Left lobe of liver (tissue), 2 donors: ENCODE measurements around the gene SH3RF3. TPM values are rescaled to one million over a fixed set of nuclear protein-coding genes. Genes with fewer than 3 reads are reported as not detected.

Experiments
- ATAC-seq: fragments of 200-7000 bp; cut with Tn5 transposase; one replicate; pipeline ENCODE4 v1.9.1; 2020; ENCODE audit warnings: mild to moderate bottlenecking, moderate library complexity
- DNase-seq: peaks from one replicate; pipeline ENCODE4 v3.0.0-alpha.2; 2020; ENCODE audit warnings: low spot score
- total RNA-seq: library from RNA; stranded (reverse); gene quantifications from one replicate; pipeline ENCODE4 v1.2.1, GENCODE V29; 2021
- donor health status: DM: no; HTN: no; CAD: no; lungs with moderate emphysema.
- donor health status: DM: no; HTN: yes; CAD: no.

The SH3RF3 gene
- total RNA-seq, 1 donor from 2014 or later = 1.1 TPM

DNA sequence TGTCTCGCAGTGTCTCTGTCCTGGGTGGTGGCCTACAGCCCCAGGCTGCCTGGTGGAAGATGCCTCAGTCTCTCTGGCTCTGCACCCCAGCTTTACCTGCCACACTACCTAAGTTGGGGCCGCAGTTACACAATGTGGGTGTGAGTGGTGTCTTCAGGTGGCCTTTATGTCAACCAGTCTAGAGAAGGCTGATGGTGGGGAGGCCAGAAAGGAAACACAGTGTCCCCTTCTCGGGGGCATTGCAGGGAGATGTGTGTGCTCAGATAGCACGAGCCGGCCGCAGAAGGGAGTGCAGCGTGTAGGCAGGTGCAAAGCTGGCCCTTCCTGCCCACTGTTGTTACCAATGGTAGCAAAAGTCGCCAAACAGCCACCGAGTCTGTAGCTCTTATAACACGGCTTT, 216.1 kb downstream of the SH3RF3 start:
- DNase-seq = no peak
- ATAC-seq = no peak

DNA sequence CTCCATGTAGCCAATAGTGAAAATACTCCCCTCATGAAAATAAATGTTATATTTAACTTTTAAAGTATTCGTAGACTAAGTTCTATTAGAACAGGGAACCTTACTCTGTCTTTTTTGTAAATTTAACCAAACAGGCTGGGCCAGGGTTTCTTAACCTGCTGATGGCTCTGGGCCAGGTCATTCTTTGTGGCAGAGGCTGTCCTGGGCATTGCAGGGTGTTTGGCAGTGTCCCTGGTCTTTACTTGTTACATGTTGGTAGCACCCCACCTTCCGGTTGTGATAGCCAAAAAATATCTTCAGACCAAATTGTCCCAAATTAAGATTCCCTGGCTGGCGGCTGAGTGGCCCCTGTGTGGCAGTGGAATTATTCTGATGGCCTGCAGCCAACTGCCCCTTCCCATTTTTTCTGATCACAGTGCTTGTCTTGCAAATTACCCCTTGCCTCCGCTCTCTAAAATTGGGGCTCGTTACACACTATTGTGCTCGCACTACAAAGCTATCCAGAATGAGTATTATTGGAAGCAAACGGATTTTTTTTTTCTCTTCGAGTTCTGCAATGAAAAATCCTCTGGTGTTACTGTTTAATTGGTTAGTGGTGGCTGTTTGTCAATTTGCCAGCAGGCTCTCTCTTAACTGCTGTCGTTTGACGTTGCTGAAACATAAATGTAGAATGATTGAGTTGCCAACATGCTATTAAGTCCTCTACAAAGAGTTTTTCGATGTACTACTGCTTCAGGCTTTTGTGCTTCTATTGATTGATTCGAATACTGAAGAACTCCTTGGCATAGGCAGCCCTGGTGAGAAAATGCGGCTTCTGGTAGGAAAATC, 216.9 kb downstream of the SH3RF3 start:
- DNase-seq (peak; percentile 73), ATAC-seq (peak; percentile 87)

DNA sequence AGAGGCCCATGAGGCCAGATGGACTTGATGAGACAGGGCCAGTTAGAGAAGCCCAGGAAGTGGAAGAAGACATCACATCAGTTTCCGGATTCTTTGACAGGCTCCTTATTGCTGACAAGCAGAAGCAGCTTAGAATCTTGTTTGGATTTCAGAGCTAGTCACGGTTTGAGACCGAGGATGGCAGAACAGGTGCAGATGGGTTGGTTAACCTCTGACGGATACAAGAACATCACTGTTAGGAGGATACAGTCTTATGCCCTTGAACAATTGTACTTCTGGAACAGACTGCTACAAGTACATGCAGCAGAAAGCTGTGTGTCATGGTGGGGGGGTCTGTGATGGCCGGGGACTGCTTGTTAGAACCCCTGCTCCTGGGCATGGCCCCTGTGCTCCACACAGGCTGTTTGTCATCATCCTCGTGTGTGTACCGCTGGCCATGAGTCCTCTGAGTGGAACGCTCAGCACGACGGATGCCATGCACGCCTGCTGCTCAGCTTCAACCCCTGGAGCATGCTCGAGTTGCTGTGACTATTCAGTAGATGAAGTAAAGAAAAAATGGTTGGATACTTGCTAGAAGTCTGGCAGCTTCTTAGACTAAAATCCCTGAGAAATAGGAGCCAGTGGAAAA, 217.7 kb downstream of the SH3RF3 start:
- DNase-seq (no peak), ATAC-seq (no peak)

DNA sequence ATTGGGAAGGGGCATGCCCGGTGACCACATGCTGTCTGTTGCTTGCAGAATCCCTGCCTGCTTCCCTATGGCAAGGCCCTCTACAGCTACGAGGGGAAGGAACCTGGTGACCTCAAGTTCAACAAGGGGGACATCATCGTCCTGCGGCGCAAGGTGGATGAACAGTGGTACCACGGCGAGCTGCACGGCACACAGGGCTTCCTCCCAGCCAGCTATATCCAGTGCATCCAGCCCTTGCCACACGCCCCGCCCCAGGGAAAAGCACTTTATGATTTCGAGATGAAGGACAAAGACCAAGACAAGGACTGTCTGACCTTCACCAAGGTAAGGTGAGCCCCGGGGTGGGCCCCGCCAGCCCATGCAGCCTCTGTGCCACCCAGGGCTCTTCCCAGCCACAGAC, 218.6 kb downstream of the SH3RF3 start:
- no peak for ATAC-seq
- DNase-seq = no peak

DNA sequence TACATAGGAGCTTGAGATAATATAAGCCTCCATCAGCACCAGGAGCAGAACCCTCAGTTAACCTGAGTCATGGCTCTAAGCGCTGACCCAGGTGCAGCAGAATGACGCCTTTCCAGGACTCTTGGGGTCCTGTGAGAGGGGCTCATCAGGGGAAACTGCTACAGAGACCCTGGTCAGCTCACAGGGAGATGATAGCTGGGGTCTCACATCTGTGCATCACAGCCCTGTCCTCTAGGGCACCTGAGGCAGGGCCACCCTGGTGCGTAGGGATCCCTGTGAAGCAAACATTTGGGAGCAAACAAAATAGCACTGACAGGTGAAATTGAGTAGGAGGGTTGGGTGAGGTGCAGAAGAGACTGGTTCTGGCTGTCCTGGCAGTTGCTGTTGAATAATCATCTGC, 219.2 kb downstream of the SH3RF3 start:
- ATAC-seq = no peak
- no peak for DNase-seq

DNA sequence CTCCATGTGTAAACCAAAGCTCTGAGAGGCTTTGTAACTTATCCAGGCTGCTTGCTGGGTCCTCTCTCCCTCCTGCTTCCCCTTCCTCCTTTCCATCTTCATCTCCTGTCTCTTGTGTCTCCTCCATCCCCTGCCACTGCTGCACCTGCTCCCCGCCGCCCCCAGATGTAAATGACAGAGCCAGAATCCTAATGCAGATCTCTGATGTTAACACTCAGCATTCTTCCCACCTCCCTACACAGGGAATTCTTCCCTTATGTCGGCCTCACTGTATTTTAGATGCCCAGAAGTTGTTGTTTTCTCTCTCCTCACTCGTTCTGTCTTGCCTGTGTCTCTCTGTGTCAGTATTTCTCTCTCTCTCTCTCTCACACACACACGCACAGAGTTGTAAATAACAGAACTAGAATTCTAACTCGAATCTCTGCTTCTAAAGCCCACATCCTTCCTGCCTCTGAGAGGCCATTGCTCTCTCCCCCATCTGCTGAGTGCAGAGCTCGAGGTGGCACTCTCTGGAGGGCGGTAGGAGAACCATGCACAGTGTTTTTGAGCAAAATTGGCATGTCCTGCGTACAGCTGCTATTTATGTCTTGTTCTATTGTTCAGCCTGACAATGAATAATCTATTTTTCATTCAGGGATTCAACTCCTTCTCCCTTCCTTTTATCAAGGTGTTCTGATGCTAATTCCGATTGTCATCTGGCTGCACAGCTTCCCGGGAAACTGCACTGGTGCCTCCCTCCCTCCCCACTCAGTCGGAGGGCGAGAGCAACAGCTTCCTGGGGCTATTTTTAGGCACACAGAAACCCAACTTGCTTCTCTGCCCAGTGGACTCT, 219.9 kb downstream of the SH3RF3 start:
- ATAC-seq = no peak
- DNase-seq = no peak

DNA sequence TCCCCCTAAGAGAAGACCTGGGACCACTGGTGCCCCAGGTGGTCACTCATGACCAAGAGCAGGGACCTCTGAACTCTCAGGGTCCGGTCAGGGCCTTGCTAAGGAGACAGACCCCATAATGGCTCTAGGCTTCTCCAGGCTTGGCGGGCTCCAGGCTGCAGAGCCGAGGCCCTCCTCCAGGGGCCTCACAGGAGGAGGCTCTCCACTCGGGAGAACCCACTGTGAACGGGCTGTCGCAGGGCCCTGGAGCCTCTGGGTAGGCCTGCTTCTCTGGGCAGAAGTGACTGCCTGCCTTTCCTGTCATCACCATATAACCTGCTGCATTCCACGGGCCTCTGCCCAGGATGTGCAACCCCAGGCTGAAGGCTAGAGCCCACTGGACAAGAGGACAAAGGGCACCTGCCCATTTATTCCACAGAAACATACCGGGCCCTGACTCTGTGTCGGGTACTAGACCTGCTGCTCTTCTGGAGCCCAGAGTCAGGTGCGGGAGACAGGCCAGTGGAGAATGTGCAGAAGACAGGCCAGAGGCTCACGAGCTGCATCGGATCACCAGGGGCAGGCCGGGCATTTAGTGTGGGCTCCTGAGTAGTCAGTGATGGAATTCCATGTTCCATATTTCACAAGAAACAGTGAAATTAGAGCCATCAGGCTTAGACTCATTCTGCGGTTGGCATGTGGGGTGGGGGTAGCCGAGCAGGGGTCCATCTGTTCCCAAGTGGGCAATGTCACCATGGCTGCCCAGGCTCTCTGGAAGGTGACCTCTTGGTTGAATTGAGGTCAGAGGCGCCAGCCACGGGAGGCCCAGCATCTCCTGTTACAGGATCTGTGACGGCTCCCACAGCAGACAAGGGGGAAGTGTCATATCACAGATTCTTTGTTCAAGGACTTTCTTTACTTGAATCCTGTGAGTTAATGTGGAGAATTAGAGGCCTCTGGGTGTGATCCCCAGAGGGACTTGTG, 220.8 kb downstream of the SH3RF3 start:
- no peak for ATAC-seq
- DNase-seq = no peak

DNA sequence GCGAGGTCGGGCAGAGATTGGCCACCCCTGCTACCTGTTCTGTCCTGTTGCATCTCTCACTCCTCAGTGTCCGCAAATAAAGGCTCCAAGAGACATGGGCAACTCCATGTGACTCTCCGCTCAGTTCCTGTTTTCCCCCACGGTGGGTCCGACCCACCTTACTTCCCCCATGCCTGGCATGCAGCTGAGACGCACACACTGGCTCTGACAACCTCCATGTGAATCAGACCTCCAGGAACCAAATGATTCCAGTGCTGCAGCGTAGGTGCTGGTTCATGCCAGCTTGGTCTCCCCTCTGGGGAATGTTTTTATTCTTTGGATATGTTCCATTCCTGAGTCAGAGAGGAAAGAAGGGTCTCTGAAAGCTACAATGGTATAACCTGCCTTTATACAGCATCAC, 221.5 kb downstream of the SH3RF3 start:
- DNase-seq (no peak), ATAC-seq (no peak)

DNA sequence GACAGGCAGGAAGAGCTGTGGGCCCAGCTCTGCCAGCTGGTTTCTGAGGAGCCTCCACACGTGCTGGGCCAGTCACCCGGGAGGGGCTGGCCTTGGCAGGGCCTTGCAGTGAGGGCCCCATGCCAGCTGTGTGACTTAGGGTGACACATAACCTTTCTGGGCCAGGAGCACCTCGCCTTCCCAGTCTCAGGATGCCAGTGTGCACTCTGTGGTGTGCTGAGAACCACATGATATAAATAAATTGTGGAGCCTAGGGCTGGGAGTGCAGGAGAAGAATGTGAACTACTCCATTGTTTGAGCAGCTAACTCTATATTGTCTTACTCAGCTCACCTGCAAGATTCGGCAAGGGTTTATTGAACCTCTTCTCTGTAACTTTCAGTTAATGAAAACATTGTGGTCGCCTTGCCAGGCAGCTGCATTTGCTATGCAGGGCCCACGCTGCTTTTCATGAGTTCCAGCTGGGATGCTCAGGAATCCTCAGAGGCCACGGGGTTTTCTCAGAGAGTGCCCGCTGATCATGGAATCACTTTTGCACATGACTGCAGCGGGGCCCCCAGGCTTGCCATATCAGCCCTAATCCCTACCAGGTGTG, 222.3 kb downstream of the SH3RF3 start:
- DNase-seq = no peak
- ATAC-seq = no peak

DNA sequence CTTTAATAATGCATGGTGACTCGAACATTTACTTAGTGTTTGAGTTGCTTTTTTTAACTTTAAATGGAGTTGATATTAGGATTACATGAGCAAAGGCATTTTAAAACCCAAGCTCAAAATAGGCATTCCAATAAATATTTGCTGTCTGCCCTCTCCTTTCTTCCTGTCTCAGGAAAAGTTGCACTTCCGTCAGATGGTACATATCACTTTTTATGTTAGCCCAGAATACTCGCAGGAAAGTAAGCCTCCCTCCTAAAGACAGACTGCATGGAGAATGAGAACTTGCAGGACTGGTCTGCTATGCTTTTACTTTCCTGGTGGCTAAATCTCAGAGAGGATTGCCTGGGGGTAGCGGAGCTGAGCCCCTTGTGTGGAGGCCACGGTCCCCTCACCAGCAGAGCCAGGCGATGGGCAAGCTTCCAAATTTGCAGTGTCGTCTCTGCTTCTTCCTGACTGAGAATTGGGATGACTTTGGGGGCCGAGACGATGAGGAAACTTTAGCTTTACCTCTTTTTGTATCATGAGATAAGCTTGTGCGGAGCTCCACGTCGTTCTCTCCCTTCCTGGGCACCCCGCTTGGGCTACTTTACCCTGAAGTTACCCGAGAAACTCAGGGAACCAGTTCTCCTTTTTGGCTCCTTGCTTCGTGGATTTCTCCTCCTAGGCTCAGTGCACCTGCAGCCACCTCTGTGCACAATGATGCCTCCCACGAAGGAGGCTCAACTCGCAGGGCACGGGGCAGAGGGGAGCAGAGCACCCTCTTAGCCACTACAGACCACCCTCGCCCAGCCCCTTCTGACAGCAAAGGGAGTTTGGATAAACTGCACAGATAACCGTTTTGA, 223.3 kb downstream of the SH3RF3 start:
- no peak for DNase-seq

DNA sequence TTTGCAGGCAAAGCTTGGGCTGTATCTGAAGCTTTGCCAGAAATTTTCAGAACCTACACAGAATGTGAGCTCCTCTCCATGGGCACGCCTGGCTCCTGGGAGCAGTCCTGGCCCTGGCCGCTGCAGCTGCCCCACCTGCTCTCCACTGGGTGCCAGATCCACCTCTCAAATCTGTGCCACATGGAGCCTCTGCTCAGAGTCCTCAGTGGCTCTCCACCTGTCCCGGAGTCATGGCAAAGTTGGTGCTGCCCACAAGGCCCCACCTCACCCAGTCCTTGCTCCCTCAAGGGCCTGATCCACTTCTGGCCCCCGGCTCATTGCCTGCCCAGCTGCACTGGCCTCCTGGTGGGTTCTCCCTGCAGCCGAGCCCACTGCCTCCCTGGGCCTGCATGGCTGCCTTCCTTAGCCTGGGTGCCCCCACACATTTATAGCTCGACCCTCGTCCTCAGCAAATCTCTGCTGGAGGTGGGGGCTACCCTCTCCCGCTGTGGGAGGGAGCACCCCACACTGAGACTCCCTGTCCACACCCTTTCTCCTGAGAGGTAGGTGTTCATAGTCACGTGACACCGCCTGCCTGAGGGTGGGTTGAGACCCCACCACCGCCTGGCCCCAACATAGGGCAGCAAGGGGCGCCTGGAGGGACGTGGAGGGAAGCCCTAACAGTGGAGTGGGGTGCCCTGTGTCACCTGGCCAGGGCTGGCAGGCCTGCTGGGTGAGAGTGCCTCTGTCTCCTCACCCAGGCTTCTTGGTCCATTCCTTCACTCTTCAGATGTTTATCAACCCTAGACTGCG, 224.1 kb downstream of the SH3RF3 start:
- ATAC-seq (no peak), DNase-seq (no peak)

More for the DNA sequence above, 223.3 kb downstream of the SH3RF3 start:
- ATAC-seq = no peak

DNA sequence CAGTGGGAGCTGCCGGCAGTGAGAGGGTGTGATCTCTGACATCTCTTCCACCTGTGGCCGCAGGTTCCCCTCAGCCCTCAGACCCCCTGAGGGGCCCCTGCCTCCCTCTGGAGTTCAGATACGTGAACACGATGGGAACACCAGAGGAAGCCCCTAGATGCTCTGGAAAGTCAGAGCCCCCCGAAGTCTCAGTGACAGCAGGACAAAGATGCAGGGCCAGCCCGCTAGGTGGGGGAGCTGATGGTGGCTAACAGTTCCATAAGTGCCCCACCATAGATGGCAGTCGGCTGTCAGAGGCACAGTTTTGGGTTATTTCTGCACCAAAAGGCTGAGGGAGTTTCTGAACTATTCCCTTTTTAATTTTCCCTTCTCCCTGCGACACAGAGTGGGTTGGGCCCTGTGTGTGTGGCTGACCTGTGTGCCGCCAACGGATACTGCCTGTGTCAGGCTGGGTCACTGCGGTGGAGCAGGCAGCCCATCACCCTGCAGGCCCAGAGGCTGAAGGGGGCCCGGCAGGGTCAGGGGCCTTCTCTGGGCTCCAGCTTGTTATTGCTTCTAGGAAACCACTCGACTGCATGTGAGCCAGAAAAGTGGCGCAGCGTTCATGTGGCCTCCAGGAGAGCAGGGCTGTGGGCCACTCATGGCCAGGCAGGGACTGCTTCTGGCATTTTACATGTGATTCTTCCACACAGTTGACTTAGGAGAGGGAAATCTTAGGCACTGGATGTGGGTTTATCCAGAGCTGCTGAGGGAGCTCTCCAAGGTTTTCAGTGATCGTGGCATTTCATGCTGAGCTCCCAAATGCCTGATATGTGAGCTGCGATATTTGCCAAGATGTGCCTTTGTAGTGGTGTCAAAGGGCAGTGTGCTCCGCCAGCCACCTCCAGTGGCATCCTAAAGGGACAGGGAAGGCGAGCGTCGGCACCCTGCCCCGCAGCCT, 225.1 kb downstream of the SH3RF3 start:
- ATAC-seq = no peak
- DNase-seq = no peak

DNA sequence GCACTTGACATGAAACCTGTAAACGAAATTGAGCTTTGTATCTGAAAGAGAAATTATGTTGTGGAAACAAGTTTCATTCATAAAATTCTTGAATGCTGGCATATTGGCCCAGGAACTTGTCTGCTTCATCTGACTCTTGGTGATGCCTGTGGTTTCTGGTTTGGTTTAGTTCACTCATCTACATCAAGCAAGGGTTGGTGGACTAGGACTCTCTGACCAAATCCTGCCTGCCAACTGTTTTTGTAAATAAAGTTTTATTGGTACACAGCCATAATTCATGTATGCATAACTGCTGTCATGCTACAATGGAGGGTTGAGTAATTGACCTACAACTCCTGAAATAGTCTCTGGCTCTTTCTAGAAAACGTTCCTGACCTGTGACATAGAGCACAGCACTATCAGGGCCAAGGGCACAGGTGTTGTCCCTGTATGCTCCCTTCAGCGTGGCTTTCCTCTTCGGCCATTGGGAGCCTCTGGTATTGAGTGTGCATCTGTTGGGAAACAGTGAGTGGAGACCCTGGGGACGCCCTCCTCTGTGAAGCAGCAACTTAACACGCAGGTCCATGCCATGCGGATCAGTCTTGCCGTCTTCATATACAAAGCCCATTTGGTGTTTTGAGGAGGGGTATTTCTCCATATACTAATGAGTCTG, 226.3 kb downstream of the SH3RF3 start:
- ATAC-seq = no peak
- peak; percentile 30 for DNase-seq

DNA sequence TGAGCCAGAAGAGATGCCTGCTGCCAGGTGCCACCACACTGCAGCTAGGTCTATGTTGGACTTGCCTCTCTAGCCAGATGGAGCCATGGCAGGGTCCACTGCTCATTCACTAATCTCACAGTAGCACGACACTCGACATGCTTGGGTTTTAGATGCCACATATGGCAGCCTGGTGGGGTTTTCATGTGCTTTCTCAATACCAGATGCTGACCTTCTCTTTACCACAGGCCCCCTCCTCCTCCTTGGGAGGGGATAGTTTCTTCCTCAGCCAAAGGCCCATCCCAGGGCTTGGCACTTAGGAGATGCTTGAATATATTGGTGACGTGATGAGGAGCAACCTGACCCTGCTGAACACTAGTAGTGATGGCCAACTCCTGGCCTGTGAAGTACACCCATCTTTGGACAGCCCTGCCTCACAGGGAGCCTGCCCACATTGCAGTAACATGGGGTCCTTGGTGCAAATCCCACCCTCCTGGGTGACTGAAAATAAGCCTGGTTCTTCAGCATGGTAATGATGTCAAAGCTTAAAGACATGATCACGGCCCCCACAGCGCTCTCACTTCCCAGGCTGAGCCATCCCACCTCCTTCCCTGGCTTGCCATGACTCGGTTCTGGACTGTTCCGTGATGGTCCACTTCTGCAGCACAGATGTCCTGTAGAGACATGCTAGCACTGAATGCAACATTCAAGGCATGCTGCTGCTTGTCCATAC, 227.5 kb downstream of the SH3RF3 start:
- ATAC-seq = no peak
- peak; percentile 12 for DNase-seq

DNA sequence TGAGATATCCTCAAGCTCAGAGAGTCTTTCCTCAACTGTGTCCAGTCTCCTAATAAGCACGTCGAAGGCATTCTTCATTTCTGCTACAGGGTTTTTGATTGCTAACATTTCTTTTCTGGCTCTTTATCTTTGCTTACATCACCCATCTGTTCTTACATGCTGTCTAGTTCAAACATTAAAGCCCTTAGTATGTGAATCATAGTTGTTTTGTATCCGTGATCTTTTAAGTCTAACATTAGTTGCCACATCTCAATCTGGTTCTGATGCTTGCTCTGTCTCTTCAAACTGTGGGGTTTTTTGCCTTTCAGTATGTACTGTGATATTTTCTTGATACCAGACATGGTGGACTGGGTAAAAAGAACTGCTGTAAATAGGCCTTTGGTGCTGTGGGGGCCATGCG, 235.2 kb downstream of the SH3RF3 start:
- DNase-seq (no peak), ATAC-seq (no peak)

DNA sequence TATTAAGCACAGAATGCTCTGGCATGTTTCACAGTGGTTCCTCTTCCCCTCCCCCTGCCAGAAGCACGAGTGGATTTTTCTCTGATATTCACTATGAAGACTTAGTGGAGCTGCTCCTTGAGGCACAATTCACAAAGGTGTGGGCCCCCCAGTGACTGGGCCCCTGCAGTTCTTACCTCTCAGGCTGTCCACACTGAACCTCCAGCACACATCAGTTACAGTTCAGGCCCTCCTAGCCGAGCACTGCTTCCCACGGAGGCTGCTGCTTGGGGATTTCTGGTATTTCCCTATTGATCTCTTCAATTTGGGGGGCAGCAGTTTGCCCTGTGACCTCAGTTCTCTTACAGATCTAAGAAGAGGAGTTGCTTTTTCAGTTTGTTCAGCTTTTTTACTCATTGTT, 236.1 kb downstream of the SH3RF3 start:
- DNase-seq (peak; percentile 6), ATAC-seq (no peak)
